ENCODE measurements around the gene KCNB1.

KCNB1 gene

GRCh38 chr20:49479785-49480184, 2.7 kb downstream of the KCNB1 start:
- H3K9ac ChIP-seq, result no peak overlapping the region
- H3K4me1 ChIP-seq, result peaks cover 4 to 12% (median 7%) of the 10 kb centered on the region in 10 experiments; a peak in 13 of 20 replicates
- H3K9me3 ChIP-seq (replicated peaks in 1 of 11), result no peaks in the 10 kb centered on the region
- H3K27ac ChIP-seq, result no peak overlapping the region
- no peaks in the 10 kb centered on the region for H3K36me3 ChIP-seq
- TF ChIP-seq Cebpa-rat (IDR thresholded peaks at IDR 0.05), result no peak
- peaks cover 0 to 40% (median 6%) of the 10 kb centered on the region in 11 experiments; a peak in 11 of 22 replicates for H4K20me1 ChIP-seq
- H3K4me3 ChIP-seq, result no peak overlapping the region
- H3K27me3 ChIP-seq, result peaks cover 24 to 34% (median 29%) of the 10 kb centered on the region in 11 experiments
- no peak overlapping the region for H3K4me2 ChIP-seq

- Histone ChIP-seq H3K4me1 (peaks cover 4 to 12% (median 7%) of the 10 kb centered on the region in 10 experiments; a peak in 13 of 20 replicates), H3K4me2 (no peak overlapping the region), H3K27me3 (peaks cover 17 to 27% (median 22%) of the 10 kb centered on the region in 11 experiments), H4K20me1 (peaks cover 0 to 40% (median 6%) of the 10 kb centered on the region in 11 experiments; a peak in 11 of 22 replicates), H3K9me3 (replicated peaks in 1 of 11) (no peaks in the 10 kb centered on the region), H3K9ac (no peak overlapping the region), H3K27ac (no peak overlapping the region), H3K36me3 (no peaks in the 10 kb centered on the region), H3K4me3 (no peak overlapping the region)
- no peak for TF ChIP-seq Cebpa-rat (IDR thresholded peaks at IDR 0.05)
Measured at GRCh38 chr20:49478754-49479689, 3.4 kb downstream of the KCNB1 start.

GRCh38 chr20:49478266-49478665, 4.2 kb downstream of the KCNB1 start:
- H3K27ac ChIP-seq, result no peak overlapping the region
- H3K4me3 ChIP-seq, result no peak overlapping the region
- no peak overlapping the region for H3K4me2 ChIP-seq
- peaks cover 9 to 19% (median 14%) of the 10 kb centered on the region in 11 experiments for H3K27me3 ChIP-seq
- H4K20me1 ChIP-seq, result peaks cover 0 to 34% (median 0%) of the 10 kb centered on the region in 11 experiments; a peak in 8 of 22 replicates
- TF ChIP-seq Cebpa-rat (IDR thresholded peaks at IDR 0.05), result no peak
- no peaks in the 10 kb centered on the region for H3K9me3 ChIP-seq (replicated peaks in 1 of 11)
- H3K36me3 ChIP-seq, result no peaks in the 10 kb centered on the region
- no peak overlapping the region for H3K9ac ChIP-seq
- H3K4me1 ChIP-seq, result peaks cover 0 to 8% (median 2%) of the 10 kb centered on the region in 10 experiments; a peak in 8 of 20 replicates

- H3K4me2 ChIP-seq, result no peak overlapping the region
- no peak overlapping the region for H3K27ac ChIP-seq
- H3K4me1 ChIP-seq, result no peaks in the 10 kb centered on the region
- H4K20me1 ChIP-seq, result peaks cover 0 to 25% (median 0%) of the 10 kb centered on the region in 11 experiments; a peak in 6 of 22 replicates
- no peaks in the 10 kb centered on the region for H3K36me3 ChIP-seq
- no peak overlapping the region for H3K9ac ChIP-seq
- H3K27me3 ChIP-seq, result peaks cover 0 to 8% (median 3%) of the 10 kb centered on the region in 11 experiments; a peak in 8 of 22 replicates
- no peak for TF ChIP-seq Cebpa-rat (IDR thresholded peaks at IDR 0.05)
- H3K4me3 ChIP-seq, result no peak overlapping the region
- no peaks in the 10 kb centered on the region for H3K9me3 ChIP-seq (replicated peaks in 1 of 11)
Measured at GRCh38 chr20:49477200-49477599, 5.3 kb downstream of the KCNB1 start.

DNA sequence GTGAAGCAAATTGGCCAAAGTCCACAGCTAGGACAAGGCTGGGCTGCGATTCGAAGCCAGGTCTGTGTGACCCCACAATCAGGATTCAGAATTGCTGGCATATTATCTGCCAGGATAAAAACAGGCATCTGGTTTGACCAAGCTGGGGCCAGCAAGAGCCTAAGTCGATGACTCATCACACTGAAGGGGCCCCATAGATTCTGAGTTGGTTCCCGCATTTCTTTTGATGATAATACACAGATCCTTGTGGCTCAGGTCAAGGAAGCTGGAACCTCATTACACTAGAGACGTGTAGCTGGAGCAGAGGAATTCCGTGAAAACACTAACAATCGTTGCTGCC, 6.5 kb downstream of the KCNB1 start:
- no peak for TF ChIP-seq Cebpa-rat (IDR thresholded peaks at IDR 0.05)
- Histone ChIP-seq H3K27ac (no peak overlapping the region), H3K27me3 (no peaks in the 10 kb centered on the region), H4K20me1 (peaks cover 0 to 14% (median 0%) of the 10 kb centered on the region in 11 experiments; a peak in 4 of 22 replicates), H3K4me1 (no peaks in the 10 kb centered on the region), H3K4me2 (no peak overlapping the region), H3K9ac (no peak overlapping the region), H3K4me3 (no peak overlapping the region), H3K36me3 (no peaks in the 10 kb centered on the region), H3K9me3 (replicated peaks in 1 of 11) (no peaks in the 10 kb centered on the region)

GRCh38 chr20:49475292-49476015, 7.0 kb downstream of the KCNB1 start:
- Histone ChIP-seq H3K9me3 (replicated peaks in 1 of 11) (no peaks in the 10 kb centered on the region), H4K20me1 (peaks cover 0 to 14% (median 0%) of the 10 kb centered on the region in 11 experiments; a peak in 3 of 22 replicates), H3K27ac (no peak overlapping the region), H3K36me3 (no peaks in the 10 kb centered on the region), H3K4me2 (no peak overlapping the region), H3K4me1 (no peaks in the 10 kb centered on the region), H3K9ac (no peak overlapping the region), H3K27me3 (no peaks in the 10 kb centered on the region), H3K4me3 (no peak overlapping the region)
- TF ChIP-seq Cebpa-rat (IDR thresholded peaks at IDR 0.05), result no peak

DNA sequence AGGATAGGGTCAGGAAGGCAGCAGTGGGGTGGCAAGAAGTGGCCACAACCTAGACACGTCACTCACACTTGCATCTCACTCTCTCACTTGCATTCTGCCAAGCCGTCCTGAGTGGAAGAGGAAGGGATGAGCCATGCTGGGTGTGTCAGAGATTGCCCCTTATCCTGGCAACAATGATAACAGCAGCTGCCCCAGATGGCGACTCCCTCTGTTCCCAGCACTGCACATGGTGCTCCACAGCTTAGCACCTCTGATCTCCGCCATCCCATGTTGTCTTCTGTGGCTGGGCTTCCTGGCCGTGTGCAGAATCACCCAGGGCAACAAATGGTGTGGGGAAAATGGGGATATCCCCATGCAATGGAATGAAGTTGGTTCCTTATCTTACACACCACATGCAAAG, 11.1 kb downstream of the KCNB1 start:
- no peak for TF ChIP-seq Cebpa-rat (IDR thresholded peaks at IDR 0.05)
- Histone ChIP-seq H3K4me1 (no peaks in the 10 kb centered on the region), H3K27ac (no peak overlapping the region), H3K4me2 (no peak overlapping the region), H4K20me1 (no peaks in the 10 kb centered on the region), H3K4me3 (no peak overlapping the region), H3K9ac (no peak overlapping the region), H3K36me3 (no peaks in the 10 kb centered on the region), H3K9me3 (replicated peaks in 1 of 11) (no peaks in the 10 kb centered on the region), H3K27me3 (no peaks in the 10 kb centered on the region)

GRCh38 chr20:49470922-49471321, 11.5 kb downstream of the KCNB1 start:
- Histone ChIP-seq H3K27ac (no peak overlapping the region), H3K27me3 (no peaks in the 10 kb centered on the region), H3K4me1 (no peaks in the 10 kb centered on the region), H3K9me3 (replicated peaks in 1 of 11) (no peaks in the 10 kb centered on the region), H3K9ac (no peak overlapping the region), H4K20me1 (no peaks in the 10 kb centered on the region), H3K36me3 (no peaks in the 10 kb centered on the region), H3K4me3 (no peak overlapping the region), H3K4me2 (no peak overlapping the region)
- TF ChIP-seq Cebpa-rat (IDR thresholded peaks at IDR 0.05), result no peak

DNA sequence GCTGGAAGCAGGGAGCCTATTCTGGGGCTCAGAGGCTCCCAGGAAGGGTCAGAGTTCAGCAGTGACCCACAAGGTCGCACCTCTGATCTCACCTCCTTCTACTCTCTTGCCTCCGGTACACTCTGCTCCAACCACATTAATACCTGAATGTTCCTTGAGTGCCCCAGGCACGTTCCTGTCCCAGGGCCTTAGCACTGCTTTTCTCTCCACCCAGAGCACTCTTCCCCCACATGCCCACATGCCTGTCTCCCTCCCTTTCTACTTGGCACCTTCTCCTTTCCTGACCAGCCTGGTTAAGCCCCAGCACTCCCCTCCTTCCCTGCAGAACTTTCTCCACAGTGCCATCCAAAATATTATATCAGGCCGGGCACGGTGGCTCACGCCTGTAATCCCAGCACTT, 13.4 kb downstream of the KCNB1 start:
- Histone ChIP-seq H3K27me3 (no peaks in the 10 kb centered on the region), H3K27ac (no peak overlapping the region), H3K4me1 (no peaks in the 10 kb centered on the region), H3K9me3 (replicated peaks in 1 of 11) (no peaks in the 10 kb centered on the region), H3K36me3 (no peaks in the 10 kb centered on the region), H3K4me3 (no peak overlapping the region), H3K9ac (no peak overlapping the region), H4K20me1 (no peaks in the 10 kb centered on the region), H3K4me2 (no peak overlapping the region)
- TF ChIP-seq Cebpa-rat (IDR thresholded peaks at IDR 0.05), result no peak
